GM10248 (cell line): Measurements from ENCODE around the gene CHST9.

ENCODE experiments used
- CTCF ChIA-PET: fragments of 300-600 bp; sonication (Branson Sonifier 250); formaldehyde crosslinking; extraction: SDS; loops from one replicate; lab custom pipeline; 2021; ENCODE audit warnings: antibody characterized with exemption; lab: Yijun Ruan, JAX
- POLR2A ChIA-PET: fragments of 350-650 bp; sonication (Branson Sonifier 250); formaldehyde crosslinking; extraction: SDS; loops from one replicate; lab custom pipeline; 2020; ENCODE audit warnings: antibody characterized with exemption; lab: Yijun Ruan, JAX
- DNase-seq: peaks from one replicate; pipeline ENCODE4 v3.0.0; 2012; ENCODE audit errors: extremely low spot score
- CTCF ChIP-seq: IDR thresholded peaks from 2 replicates; pipeline ENCODE4 v1.5.1; 2012; ENCODE audit warnings: mild to moderate bottlenecking, low read depth; ENCODE audit errors: extremely low read depth, missing control alignments, control extremely low read depth

CHST9 gene

GRCh38 chr18:27081701-27082100, 103.4 kb downstream of the CHST9 start:
- no peak for TF ChIP-seq CTCF
- ChIA-PET CTCF (no interaction called here), POLR2A (no interaction called here)
- no peak for DNase-seq

GRCh38 chr18:27075828-27076227, 109.3 kb downstream of the CHST9 start:
- TF ChIP-seq CTCF: no peak
- CTCF ChIA-PET: no interaction called here
- POLR2A ChIA-PET: no interaction called here
- no peak for DNase-seq

- peak; percentile 48 for DNase-seq
- CTCF ChIA-PET: interaction anchor here (1.2 kb wide), 1 partner anchor 532 kb away, joined by 3 read pairs; no protein-coding TSS in a partner anchor
- no peak for TF ChIP-seq CTCF
- POLR2A ChIA-PET: no interaction called here
Measured at GRCh38 chr18:27073404-27073830, 111.7 kb downstream of the CHST9 start.

DNA sequence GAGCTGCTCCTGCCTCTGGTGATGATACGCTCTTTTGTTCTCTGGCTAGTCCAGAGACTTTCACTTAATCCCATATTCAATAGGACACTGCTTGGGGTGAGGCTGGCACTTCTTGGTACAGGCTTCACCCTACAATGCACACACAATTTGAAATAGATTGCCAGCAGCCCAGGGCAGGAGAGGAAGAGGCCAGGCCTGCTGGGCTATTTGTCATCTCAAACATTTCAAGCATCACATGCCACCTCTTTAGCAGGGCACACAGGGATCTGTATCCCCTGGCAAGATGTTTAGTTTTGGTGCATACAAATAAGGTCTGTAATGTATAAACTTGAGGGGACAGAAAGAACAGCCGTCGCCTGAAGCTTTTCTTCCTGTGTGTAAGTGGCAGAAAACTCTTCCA, 120.4 kb downstream of the CHST9 start:
- ChIA-PET CTCF (no interaction called here), POLR2A (no interaction called here)
- TF ChIP-seq CTCF: no peak
- DNase-seq: no peak

DNA sequence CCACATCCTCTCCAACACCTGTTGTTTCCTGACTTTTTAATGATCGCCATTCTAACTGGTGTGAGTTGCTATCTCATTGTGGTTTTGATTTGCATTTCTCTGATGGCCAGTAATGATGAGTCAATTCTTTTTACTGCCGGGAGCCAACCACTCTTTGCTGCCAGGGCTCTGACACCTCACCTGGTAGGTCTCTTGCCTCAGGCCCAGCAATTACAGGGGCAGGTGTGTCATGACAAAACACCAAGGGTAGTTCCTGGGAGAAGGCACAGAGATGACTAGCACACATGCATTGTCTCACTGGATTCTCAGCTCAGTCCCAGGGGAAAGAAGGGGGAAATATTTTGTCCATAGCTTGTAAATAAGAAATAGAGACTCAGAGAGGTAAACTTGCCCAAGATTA, 122.3 kb downstream of the CHST9 start:
- DNase-seq: no peak
- no peak for TF ChIP-seq CTCF
- ChIA-PET POLR2A (no interaction called here), CTCF (no interaction called here)

DNA sequence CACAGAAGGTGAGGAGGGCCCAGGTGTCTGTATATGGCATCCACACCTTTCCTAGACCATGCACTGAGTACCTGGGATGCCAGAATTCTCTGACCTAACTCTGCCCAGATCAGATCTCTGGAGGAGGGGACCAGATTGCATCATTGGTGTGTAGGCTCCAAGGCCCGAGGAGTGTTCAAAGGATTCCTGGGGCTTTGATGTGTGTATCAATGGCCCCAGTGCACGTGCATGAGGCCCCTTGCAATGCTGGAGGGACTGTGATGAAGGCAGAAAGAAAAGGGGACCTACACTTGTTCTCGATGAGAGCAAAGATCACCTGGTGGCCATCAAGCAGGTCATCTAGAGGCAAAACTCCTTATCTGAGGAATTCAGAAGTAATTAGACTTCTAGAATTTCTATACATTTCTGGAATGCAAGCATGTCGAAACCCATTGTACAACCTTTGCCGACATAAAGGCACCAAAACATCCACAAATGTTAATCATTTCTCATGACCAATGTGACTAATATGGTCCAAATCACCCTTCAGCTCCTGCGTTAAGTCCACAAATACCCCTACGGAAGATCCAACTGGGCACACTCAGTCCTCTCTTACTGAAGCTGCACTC, 123.5 kb downstream of the CHST9 start:
- no peak for TF ChIP-seq CTCF
- POLR2A ChIA-PET: no interaction called here
- CTCF ChIA-PET: no interaction called here
- DNase-seq: no peak
